ENCODE measurements around the gene GHRH. TPM values are rescaled to one million over a fixed set of nuclear protein-coding genes. Genes with fewer than 3 reads are reported as not detected.

GHRH gene
- total and polyA plus RNA-seq, 8 donors = 0.80 TPM; not detected in 7

- no peaks in the 10 kb centered on the region for H3K27me3 ChIP-seq
- no peak for DNase-seq
- no peak for TF ChIP-seq CTCF (IDR thresholded peaks at IDR 0.05)
- H3K4me3 ChIP-seq = no peak overlapping the region
- H3K4me1 ChIP-seq = no peaks in the 10 kb centered on the region
- H3K27ac ChIP-seq = no peak overlapping the region
- no peaks in the 10 kb centered on the region for H3K9me3 ChIP-seq
- ATAC-seq = no peak
- intact Hi-C loops (cut with DNase I) = loop anchor here in 1 of 3 donors (10.0 kb wide), 1 partner anchor 268 kb away; no protein-coding TSS in a partner anchor
- WGBS, 2 donors = 61 to 65% methylated on average over 9 of the region's 9 CpGs
- no peaks in the 10 kb centered on the region for H3K36me3 ChIP-seq
- no peak for FAIRE-seq
Measured at GRCh38 chr20:37266940-37267666, 5.5 kb upstream of the GHRH start.

GRCh38 chr20:37265152-37265551 is 3.5 kb upstream of the GHRH start:
- Histone ChIP-seq H3K4me1 (no peaks in the 10 kb centered on the region), H3K27me3 (no peaks in the 10 kb centered on the region), H3K36me3 (no peaks in the 10 kb centered on the region), H3K9me3 (no peaks in the 10 kb centered on the region), H3K27ac (no peak overlapping the region), H3K4me3 (no peak overlapping the region)
- intact Hi-C loops (cut with DNase I) = loop anchor here in 1 of 3 donors (10.0 kb wide), 1 partner anchor 270 kb away; no protein-coding TSS in a partner anchor
- 94 to 99% methylated on average over 4 of the region's 4 CpGs for WGBS, 2 donors
- FAIRE-seq (no peak), DNase-seq (no peak), ATAC-seq (no peak)
- no peak for TF ChIP-seq CTCF (IDR thresholded peaks at IDR 0.05)

GRCh38 chr20:37263686-37264085 is 2.1 kb upstream of the GHRH start:
- intact Hi-C loops (cut with DNase I) = loop anchor here in 1 of 3 donors (10.0 kb wide), 1 partner anchor 271 kb away; no protein-coding TSS in a partner anchor
- Histone ChIP-seq H3K36me3 (no peaks in the 10 kb centered on the region), H3K4me1 (no peaks in the 10 kb centered on the region), H3K9me3 (no peaks in the 10 kb centered on the region), H3K27ac (no peak overlapping the region), H3K4me3 (no peak overlapping the region), H3K27me3 (no peaks in the 10 kb centered on the region)
- ATAC-seq (no peak), DNase-seq (no peak), FAIRE-seq (no peak)
- WGBS, 2 donors = 77 to 87% methylated on average over 6 of the region's 6 CpGs
- no peak for TF ChIP-seq CTCF (IDR thresholded peaks at IDR 0.05)

- Histone ChIP-seq H3K36me3 (no peaks in the 10 kb centered on the region), H3K27me3 (no peaks in the 10 kb centered on the region), H3K9me3 (no peaks in the 10 kb centered on the region), H3K27ac (no peak overlapping the region), H3K4me3 (no peak overlapping the region), H3K4me1 (no peaks in the 10 kb centered on the region)
- intact Hi-C loops (cut with DNase I) = loop anchor here in 1 of 3 donors (10.0 kb wide), 1 partner anchor 272 kb away; no protein-coding TSS in a partner anchor
- FAIRE-seq (no peak), DNase-seq (no peak), ATAC-seq (no peak)
- 35 to 38% methylated on average over 8 of the region's 8 CpGs for WGBS, 2 donors
- TF ChIP-seq CTCF (IDR thresholded peaks at IDR 0.05) = no peak
Measured at GRCh38 chr20:37262505-37262904, 891 bp upstream of the GHRH start.

- Histone ChIP-seq H3K9me3 (no peaks in the 10 kb centered on the region), H3K36me3 (no peaks in the 10 kb centered on the region), H3K4me3 (no peak overlapping the region), H3K27ac (no peak overlapping the region), H3K27me3 (no peaks in the 10 kb centered on the region), H3K4me1 (no peaks in the 10 kb centered on the region)
- ATAC-seq (no peak), DNase-seq (no peak), FAIRE-seq (no peak)
- 52 to 68% methylated on average over 4 of the region's 4 CpGs for WGBS, 2 donors
- TF ChIP-seq CTCF (IDR thresholded peaks at IDR 0.05) = no peak
- intact Hi-C loops (cut with DNase I) = loop anchor here in 1 of 3 donors (10.0 kb wide), 1 partner anchor 274 kb away; no protein-coding TSS in a partner anchor
Measured at GRCh38 chr20:37260923-37261322, 691 bp downstream of the GHRH start.

Data from pancreas (tissue), 10 donors.